ENCODE data around the gene UNC5B.

UNC5B gene

DNA sequence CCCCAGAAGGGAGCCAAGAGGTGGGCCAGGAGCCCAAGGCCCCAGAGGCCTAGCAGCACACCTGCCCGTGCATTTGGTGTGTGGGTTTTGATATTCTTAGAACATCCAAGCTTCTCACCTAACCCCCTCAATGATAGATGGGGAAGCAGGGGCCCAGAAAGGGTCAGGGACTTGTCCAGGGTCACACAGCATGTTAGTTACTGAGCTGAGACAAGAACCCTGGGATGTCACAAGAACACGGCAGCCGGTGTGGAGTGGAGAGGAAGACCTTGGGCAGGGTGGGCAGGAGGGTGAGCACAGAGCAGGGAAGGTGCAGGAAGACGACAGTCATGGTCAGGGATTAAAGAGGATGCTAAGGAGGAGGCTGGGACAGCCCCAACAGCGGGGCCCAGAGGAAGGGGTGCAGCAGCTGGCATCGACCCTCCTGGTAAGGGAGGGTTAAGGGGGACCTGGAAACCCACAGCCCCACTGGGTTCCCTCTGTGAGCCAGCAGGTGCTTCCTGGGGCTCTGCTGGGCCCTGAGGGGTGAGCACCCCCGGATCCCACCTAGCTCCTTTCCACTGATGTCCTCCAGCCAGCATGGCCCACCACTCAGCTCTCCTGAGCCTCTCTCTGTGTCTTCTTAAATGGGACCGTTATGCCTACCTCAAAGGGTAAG is 44.4 kb downstream of the UNC5B start:
- FAIRE-seq, result no peak
- no peak for TF ChIP-seq POU2F2 (IDR thresholded peaks at IDR 0.05; ENCODE audit: low read depth, low read length)
- no peak for TF ChIP-seq SPI1 (IDR thresholded peaks at IDR 0.05; ENCODE audit: low read depth, low read length)
- TF ChIP-seq POLR2A (IDR thresholded peaks at IDR 0.05; ENCODE audit: low read depth, low read length), result no peak
- TF ChIP-seq POLR2AphosphoS5 (IDR thresholded peaks at IDR 0.05; ENCODE audit: low read depth, low read length), result no peak
- TF ChIP-seq TAF1 (IDR thresholded peaks at IDR 0.05; ENCODE audit: low read depth, low read length), result no peak
- no peak for TF ChIP-seq PAX5 (IDR thresholded peaks at IDR 0.05; ENCODE audit: insufficient read depth, low read length, severe bottlenecking)

GRCh38 chr10:71257319-71257997 is 45.1 kb downstream of the UNC5B start:
- no peak for TF ChIP-seq PAX5 (IDR thresholded peaks at IDR 0.05; ENCODE audit: insufficient read depth, low read length, severe bottlenecking)
- TF ChIP-seq TAF1 (IDR thresholded peaks at IDR 0.05; ENCODE audit: low read depth, low read length), result no peak
- TF ChIP-seq POU2F2 (IDR thresholded peaks at IDR 0.05; ENCODE audit: low read depth, low read length), result no peak
- TF ChIP-seq SPI1 (IDR thresholded peaks at IDR 0.05; ENCODE audit: low read depth, low read length), result no peak
- no peak for TF ChIP-seq POLR2AphosphoS5 (IDR thresholded peaks at IDR 0.05; ENCODE audit: low read depth, low read length)
- no peak for TF ChIP-seq POLR2A (IDR thresholded peaks at IDR 0.05; ENCODE audit: low read depth, low read length)
- FAIRE-seq, result no peak
- no peak for DNase-seq (ENCODE audit: insufficient read length, low spot score)

More for the DNA sequence above, 44.4 kb downstream of the UNC5B start:
- no peak for DNase-seq (ENCODE audit: insufficient read length, low spot score)

DNA sequence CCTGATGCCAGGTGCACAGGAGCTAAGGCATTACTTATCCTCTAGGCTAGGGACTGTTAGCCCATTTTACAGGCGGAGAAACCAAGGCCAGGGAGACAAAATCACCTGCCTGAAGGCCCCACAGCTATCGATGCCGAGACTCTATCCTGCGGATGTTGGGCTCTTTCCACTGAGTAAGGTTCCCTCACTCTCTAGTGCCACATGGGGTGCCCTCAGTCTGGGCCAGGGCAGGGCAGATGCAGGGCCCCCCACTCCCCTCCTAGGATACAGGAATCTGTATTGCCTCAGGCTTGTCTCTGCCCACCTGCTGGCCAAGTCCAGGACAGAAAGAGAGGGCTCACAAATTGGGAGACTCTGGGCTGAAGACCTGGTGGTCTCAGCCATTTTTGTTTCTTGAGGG is 45.7 kb downstream of the UNC5B start:
- FAIRE-seq (no peak), DNase-seq (ENCODE audit: insufficient read length, low spot score) (no peak)
- TF ChIP-seq POU2F2 (IDR thresholded peaks at IDR 0.05; ENCODE audit: low read depth, low read length) (no peak), POLR2A (IDR thresholded peaks at IDR 0.05; ENCODE audit: low read depth, low read length) (no peak), SPI1 (IDR thresholded peaks at IDR 0.05; ENCODE audit: low read depth, low read length) (no peak), TAF1 (IDR thresholded peaks at IDR 0.05; ENCODE audit: low read depth, low read length) (no peak), PAX5 (IDR thresholded peaks at IDR 0.05; ENCODE audit: insufficient read depth, low read length, severe bottlenecking) (no peak), POLR2AphosphoS5 (IDR thresholded peaks at IDR 0.05; ENCODE audit: low read depth, low read length) (no peak)

DNA sequence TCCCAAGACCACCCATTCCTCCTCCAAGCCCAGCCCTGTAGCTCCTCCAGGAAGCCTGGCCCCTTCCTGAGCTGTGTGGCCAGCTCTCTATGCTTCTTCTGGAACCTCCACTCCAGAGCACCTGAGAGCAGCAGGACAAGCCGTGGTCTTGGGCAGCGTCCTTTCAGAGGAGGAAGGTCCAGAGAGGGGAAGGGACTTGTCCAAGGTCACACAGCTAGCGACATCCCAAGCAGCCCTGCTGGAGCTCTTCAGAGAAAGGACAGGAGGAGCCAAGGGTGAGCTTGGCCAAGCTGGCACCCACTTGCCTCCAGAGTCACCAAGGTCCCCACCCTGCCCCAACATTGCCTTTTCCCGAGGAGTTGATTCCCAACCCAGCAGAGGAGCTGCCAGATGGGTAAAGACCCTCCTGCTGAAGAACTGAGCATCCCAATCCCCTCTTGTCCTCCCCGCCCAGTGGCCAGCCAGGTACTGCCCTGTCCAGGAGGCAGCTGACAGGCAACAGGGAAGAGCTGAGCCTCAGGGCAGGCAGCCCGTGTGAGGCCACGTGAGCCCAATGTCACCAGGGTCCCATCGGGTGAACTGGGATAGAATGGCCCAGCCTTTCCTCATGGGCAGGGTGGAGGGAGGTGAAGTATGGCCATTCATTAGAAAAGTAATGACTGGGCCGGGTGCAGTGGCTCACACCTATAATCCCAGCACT is 46.2 kb downstream of the UNC5B start:
- no peak for FAIRE-seq

GRCh38 chr10:71259282-71259681 is 46.9 kb downstream of the UNC5B start:
- DNase-seq (ENCODE audit: insufficient read length, low spot score) (no peak), FAIRE-seq (no peak)
- no peak for TF ChIP-seq TAF1 (IDR thresholded peaks at IDR 0.05; ENCODE audit: low read depth, low read length)
- TF ChIP-seq POU2F2 (IDR thresholded peaks at IDR 0.05; ENCODE audit: low read depth, low read length), result no peak
- TF ChIP-seq POLR2A (IDR thresholded peaks at IDR 0.05; ENCODE audit: low read depth, low read length), result no peak
- TF ChIP-seq SPI1 (IDR thresholded peaks at IDR 0.05; ENCODE audit: low read depth, low read length), result no peak
- TF ChIP-seq POLR2AphosphoS5 (IDR thresholded peaks at IDR 0.05; ENCODE audit: low read depth, low read length), result no peak
- TF ChIP-seq PAX5 (IDR thresholded peaks at IDR 0.05; ENCODE audit: insufficient read depth, low read length, severe bottlenecking), result no peak

More for the DNA sequence above, 46.2 kb downstream of the UNC5B start:
- no peak for DNase-seq (ENCODE audit: insufficient read length, low spot score)
- TF ChIP-seq TAF1 (IDR thresholded peaks at IDR 0.05; ENCODE audit: low read depth, low read length) (no peak), SPI1 (IDR thresholded peaks at IDR 0.05; ENCODE audit: low read depth, low read length) (no peak), POU2F2 (IDR thresholded peaks at IDR 0.05; ENCODE audit: low read depth, low read length) (no peak), POLR2A (IDR thresholded peaks at IDR 0.05; ENCODE audit: low read depth, low read length) (no peak), POLR2AphosphoS5 (IDR thresholded peaks at IDR 0.05; ENCODE audit: low read depth, low read length) (no peak), PAX5 (IDR thresholded peaks at IDR 0.05; ENCODE audit: insufficient read depth, low read length, severe bottlenecking) (no peak)

- no peak for FAIRE-seq
- DNase-seq (ENCODE audit: insufficient read length, low spot score), result no peak
- TF ChIP-seq POU2F2 (IDR thresholded peaks at IDR 0.05; ENCODE audit: low read depth, low read length) (no peak), TAF1 (IDR thresholded peaks at IDR 0.05; ENCODE audit: low read depth, low read length) (no peak), POLR2A (IDR thresholded peaks at IDR 0.05; ENCODE audit: low read depth, low read length) (no peak), POLR2AphosphoS5 (IDR thresholded peaks at IDR 0.05; ENCODE audit: low read depth, low read length) (no peak), PAX5 (IDR thresholded peaks at IDR 0.05; ENCODE audit: insufficient read depth, low read length, severe bottlenecking) (no peak), SPI1 (IDR thresholded peaks at IDR 0.05; ENCODE audit: low read depth, low read length) (no peak)
Measured at GRCh38 chr10:71259815-71260501, 47.6 kb downstream of the UNC5B start.

- no peak for FAIRE-seq
- DNase-seq (ENCODE audit: insufficient read length, low spot score), result no peak
- no peak for TF ChIP-seq POLR2AphosphoS5 (IDR thresholded peaks at IDR 0.05; ENCODE audit: low read depth, low read length)
- TF ChIP-seq SPI1 (IDR thresholded peaks at IDR 0.05; ENCODE audit: low read depth, low read length), result no peak
- no peak for TF ChIP-seq POLR2A (IDR thresholded peaks at IDR 0.05; ENCODE audit: low read depth, low read length)
- TF ChIP-seq PAX5 (IDR thresholded peaks at IDR 0.05; ENCODE audit: insufficient read depth, low read length, severe bottlenecking), result no peak
- TF ChIP-seq TAF1 (IDR thresholded peaks at IDR 0.05; ENCODE audit: low read depth, low read length), result no peak
- no peak for TF ChIP-seq POU2F2 (IDR thresholded peaks at IDR 0.05; ENCODE audit: low read depth, low read length)
Measured at GRCh38 chr10:71260622-71261325, 48.4 kb downstream of the UNC5B start.

DNA sequence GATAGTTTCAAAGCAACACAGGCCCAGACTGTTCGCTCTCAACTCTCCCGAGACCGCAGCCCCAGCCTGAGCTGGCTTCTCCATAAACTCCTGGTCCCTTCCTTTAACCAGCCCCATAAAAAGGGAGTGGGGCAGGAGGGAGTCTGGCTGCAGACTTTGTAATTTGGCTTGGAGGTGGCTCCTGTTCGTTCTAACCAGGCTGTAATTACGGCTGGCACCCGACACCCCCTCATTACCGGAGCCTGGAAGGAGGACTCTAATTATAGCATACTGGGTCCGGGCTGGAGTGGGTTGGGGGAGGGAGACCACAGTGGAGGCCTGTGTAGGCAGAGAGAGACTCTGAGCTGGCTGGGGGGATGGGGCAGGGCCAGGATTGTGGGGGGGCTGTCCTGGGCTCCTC is 49.7 kb downstream of the UNC5B start:
- no peak for TF ChIP-seq POLR2AphosphoS5 (IDR thresholded peaks at IDR 0.05; ENCODE audit: low read depth, low read length)
- no peak for TF ChIP-seq PAX5 (IDR thresholded peaks at IDR 0.05; ENCODE audit: insufficient read depth, low read length, severe bottlenecking)
- no peak for TF ChIP-seq TAF1 (IDR thresholded peaks at IDR 0.05; ENCODE audit: low read depth, low read length)
- no peak for TF ChIP-seq POLR2A (IDR thresholded peaks at IDR 0.05; ENCODE audit: low read depth, low read length)
- no peak for TF ChIP-seq SPI1 (IDR thresholded peaks at IDR 0.05; ENCODE audit: low read depth, low read length)
- no peak for TF ChIP-seq POU2F2 (IDR thresholded peaks at IDR 0.05; ENCODE audit: low read depth, low read length)
- FAIRE-seq (no peak), DNase-seq (ENCODE audit: insufficient read length, low spot score) (no peak)
